Activated T-cell treated with anti-CD3 and anti-CD28 coated beads for 48 hours (primary cell): Measurements from ENCODE around the gene ZNF74.
A peak's percentile ranks its signal among the peaks of the same experiment; 100 is the strongest.

Experiments
- DNase-seq: peaks from one replicate; pipeline ENCODE4 v3.0.0-alpha.2; 2020; ENCODE audit warnings: low read depth

Gene ZNF74

DNA sequence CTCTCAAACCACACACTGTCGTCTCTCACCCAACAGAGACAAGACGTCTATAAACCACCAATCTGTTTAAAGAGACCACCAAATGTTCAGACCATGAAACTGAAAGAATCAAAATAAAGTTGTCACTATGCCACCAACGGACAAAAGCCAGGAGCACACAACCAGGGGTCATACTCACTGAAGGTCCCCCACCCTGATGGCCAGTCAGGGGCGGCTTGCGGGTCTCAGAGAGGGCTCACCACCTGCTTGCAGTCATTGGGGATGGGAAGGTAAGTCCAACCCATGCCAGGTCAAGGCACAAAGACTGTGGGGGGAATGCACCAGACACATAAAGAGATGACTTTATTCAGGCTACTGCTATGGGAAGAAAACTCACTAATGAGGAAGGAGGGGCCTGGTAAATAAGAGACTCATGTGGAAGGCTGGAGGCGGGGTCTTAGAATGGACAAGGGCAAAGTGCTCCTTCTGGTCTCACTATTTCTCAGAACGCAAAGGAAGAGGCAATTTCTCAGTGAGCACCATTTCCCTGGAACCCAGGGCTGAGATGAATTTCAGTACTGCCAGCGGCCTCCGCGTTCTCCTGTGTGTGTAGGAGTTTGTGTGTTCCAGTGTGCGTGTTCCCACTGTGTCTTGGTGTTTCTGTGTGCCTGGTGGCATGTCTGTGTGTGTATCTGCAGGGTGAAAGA, 26.3 kb downstream of the ZNF74 start:
- DNase-seq = no peak

DNA sequence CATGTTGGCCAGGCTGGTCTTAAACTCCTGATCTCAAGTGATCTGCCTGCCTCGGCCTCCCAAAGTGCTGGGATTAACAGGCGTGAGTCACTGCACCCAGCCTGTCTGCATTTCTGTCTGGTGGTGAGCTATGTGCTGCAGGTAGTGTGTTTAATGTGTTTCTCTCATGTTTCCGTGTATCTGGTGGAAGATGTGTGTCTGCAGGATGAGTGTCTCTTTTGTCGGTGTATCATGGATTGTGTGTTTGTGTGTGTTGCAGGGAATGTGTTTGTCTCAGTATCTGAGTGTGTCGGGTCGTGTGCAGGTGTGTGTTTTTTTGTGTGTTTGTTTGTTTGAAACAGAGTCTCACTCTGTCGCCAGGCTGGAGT, 27.5 kb downstream of the ZNF74 start:
- DNase-seq = no peak

GRCh38 chr22:20422271-20423007, 28.5 kb downstream of the ZNF74 start:
- no peak for DNase-seq

- DNase-seq = no peak
Measured at GRCh38 chr22:20423008-20423905, 29.3 kb downstream of the ZNF74 start.

GRCh38 chr22:20423906-20424551, 30.1 kb downstream of the ZNF74 start:
- DNase-seq = no peak

GRCh38 chr22:20424568-20424931, 30.6 kb downstream of the ZNF74 start:
- no peak for DNase-seq

DNA sequence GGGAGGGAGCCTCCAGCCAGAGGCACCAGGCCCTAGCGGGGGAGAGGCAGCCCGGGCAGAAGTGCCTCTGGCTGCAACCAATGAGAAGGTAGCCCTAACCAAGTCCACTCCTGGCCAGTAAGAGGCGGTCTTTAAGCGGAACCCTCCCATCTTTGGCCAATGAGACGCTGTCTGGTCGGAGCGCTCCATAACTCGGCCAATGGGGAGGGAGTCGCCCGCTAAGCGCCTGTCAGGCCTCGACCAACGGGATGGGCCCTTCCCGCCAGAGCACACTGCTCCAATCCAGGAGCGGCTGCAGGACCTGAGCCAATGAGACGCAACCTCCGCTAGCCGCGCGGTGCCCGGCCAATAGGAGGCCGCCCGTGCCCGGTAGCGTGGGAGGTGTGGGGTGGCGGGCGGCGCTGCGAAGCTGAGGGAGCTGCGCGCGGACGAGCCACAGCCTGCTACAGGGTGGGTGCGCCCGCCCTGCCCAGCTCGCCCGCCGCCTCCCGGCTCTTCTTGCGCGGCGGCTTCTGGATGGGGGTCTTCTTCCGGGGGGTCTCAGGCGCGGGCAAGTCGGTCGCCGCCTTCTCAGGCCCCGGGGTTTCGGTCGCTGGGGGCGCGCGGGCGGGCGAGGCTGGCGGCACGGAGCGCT, 31.1 kb downstream of the ZNF74 start:
- DNase-seq = no peak

DNA sequence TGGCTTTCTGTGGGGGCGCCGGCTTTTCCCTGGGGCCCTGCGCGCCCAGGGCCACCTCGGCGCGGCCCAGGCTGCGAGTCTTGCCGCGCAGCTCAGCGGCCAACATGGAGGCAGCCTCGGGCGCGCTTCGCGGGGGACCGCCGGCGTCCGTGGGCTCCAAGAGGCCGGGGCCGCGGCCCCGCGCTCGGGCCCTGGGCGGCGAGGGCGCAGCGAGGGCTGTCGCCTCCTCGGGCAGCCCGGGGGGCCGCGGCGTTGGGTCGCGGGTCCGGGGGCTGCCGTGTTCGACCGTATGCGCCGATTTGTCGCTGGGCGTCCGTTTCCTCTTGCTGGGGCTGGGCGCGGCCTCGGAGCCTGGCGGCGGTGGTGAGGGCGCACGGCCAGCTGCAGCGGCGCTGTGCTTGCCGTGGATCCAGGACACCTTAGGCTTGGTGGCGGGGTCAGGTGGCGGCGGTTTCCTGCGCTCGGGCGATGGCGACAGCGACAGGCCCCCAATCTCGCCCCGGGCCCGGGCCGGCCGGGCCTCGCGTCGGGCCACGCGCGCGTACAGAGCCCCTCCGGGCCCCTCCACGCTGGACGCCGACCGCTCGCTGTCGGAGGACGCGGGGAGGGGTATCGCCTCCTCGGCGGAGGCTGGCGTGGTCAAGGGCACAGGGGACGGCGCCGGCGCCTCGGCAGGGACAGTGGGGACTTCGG, 31.8 kb downstream of the ZNF74 start:
- no peak for DNase-seq

DNA sequence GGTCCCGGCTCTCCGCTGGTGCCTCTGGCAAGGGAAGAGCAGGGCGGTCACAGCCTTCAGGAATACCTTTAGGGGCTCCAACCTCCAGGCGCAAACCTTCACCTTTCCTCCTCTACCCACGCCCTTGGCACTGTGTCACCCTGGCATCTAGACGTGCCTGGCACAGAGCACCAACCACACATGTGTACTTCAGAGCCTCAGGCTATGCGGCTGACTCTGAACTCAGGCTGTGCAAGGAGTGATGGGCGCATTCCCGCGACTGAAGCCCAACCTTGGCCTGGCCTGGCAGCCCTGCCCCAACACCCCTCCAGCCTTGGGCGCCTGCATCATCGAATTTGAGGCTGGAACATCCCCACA, 32.3 kb downstream of the ZNF74 start:
- DNase-seq = no peak

- no peak for DNase-seq
Measured at GRCh38 chr22:20427104-20427944, 33.4 kb downstream of the ZNF74 start.

- DNase-seq = no peak
Measured at GRCh38 chr22:20427945-20428417, 34.0 kb downstream of the ZNF74 start.

GRCh38 chr22:20428496-20429253, 34.7 kb downstream of the ZNF74 start:
- DNase-seq = no peak

- DNase-seq = peak; percentile 72
Measured at GRCh38 chr22:20429254-20430100, 35.5 kb downstream of the ZNF74 start.

GRCh38 chr22:20430101-20430719, 36.3 kb downstream of the ZNF74 start:
- no peak for DNase-seq

- peak; percentile 65 for DNase-seq
Measured at GRCh38 chr22:20430720-20431510, 37.0 kb downstream of the ZNF74 start.

- no peak for DNase-seq
Measured at GRCh38 chr22:20431511-20432192, 37.7 kb downstream of the ZNF74 start.

DNA sequence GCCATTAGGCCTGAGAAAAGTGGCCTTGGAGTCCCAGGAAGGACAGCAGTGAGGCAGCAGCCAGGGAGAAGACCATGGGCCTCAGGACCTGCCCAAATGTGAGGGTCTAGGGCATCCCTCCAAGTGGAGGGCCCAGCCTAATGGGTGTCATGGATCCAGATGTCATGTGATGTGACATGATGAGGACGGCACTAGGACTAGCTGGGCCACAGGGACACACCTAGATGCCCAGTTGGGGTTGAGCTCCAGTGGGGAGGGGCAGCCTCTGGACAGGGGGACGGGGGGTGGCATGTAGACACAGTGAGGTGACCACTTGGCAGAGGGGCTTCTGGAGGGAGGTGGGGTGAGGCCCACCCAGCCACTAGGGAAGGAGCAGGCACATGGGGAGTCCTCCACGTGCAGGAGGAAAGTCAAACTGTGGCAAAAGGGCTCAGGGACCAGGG, 38.3 kb downstream of the ZNF74 start:
- DNase-seq = no peak
